ENCODE data around the gene CAPG. TPM values are rescaled to one million over a fixed set of nuclear protein-coding genes. Genes with fewer than 3 reads are reported as not detected.
"Not testable (repeated sequence)": the region's sequence is repeated elsewhere in the genome, so short reads cannot be mapped to it uniquely, and the experiment has no call there.

The CAPG gene
- 53.7 and 59.0 TPM in 2 replicates for total RNA-seq
- 62.9 TPM for polyA plus RNA-seq (2012)

GRCh38 chr2:85409845-85410583 lies at the start of gene CAPG:
Gene CAPG, minus strand, starts transcription at chr2:85410366. Its CDS starts 8,221 bp downstream, at chr2:85402145.
- DNase-seq (ENCODE audit: low read depth) = peak; percentile 78

DNA sequence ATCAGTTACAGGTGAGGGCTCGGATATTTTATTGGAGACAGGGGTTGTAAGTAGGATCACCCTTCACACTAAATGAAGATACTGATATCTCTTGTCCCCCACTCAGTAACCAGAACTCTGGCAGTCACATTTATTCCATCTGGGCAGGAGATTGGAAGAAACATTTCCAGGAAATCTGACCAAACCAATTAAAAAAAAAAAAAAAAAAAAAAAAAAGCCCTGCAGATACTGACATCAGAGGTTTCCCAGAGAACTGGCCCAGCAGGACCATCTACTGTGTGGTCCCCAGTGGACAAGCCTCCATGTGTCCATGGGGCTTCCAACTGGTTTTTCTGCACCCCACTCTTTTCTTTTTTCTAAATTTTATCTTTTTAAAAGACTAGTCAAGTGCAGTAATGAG lies 49.6 kb upstream of the CAPG start:
- DNase-seq (ENCODE audit: low read depth) = no peak

GRCh38 chr2:85458601-85459563 lies 48.7 kb upstream of the CAPG start:
- no peak for DNase-seq (ENCODE audit: low read depth)

DNA sequence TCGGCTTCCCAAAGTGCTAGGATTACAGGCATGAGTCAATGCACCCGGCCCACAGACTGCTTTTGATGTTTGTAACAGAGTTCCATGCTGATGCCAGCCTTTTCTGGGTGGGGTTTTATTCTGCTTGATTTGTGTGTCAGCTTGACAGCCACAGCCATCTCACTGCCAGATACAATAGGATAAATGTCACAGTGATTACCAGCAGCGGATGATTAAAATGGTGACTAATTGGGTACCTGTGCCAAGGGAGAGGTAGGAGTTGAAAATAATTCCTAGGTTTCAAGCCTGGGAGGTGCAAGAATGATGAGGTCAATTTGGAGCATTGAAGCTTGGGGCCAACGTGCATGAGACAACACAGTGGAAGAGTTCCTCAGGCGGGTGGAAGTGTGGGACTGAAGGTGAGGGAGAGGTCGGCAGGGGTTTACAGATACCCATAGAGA lies 47.7 kb upstream of the CAPG start:
- peak; percentile 32 for DNase-seq (ENCODE audit: low read depth)

DNA sequence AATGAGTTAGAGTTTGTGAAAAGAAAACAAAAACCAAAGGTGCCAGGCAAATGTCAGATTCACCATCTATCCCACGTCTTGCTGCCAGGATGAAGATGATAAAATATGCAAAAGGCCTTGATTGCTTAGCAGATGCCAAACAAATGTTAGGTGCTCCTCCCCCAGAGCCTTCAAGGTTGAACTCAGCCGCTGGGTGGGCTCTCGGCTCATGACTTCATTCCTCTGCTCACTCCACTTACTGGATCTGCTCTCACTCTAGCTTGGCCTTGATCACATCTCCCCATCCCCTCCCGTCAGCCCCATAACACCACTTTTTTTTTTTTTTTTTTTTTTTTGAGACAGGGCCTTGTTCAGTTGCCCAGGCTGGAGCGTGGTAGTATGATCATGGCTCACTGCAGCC lies 46.9 kb upstream of the CAPG start:
- no peak for DNase-seq (ENCODE audit: low read depth)

DNA sequence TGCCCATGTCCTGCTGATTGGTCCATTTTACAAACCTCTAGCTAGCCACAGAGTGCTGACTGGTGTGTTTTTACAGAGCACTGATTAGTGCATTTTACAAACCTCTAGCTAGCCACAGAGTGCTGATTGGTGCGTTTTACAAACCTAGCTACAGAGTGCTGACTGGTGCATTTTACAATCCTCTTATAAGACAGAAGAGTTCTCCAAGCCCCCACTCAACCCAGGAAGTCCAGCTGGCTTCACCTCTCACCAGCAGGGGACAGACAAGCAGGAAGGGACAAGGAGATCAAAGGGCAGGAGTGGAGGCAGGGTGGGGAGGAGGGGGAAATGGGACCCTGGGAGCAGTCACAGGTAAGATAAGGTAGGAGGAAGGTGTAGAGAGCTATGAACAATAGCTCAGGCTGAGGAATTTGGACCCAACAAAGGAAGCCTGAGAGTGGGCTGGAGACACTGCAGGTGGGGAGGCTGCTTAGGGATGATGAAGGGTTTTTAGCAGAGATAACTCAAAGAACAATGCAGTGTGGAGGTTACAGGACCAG lies 45.5 kb upstream of the CAPG start:
- DNase-seq (ENCODE audit: low read depth) = no peak

DNA sequence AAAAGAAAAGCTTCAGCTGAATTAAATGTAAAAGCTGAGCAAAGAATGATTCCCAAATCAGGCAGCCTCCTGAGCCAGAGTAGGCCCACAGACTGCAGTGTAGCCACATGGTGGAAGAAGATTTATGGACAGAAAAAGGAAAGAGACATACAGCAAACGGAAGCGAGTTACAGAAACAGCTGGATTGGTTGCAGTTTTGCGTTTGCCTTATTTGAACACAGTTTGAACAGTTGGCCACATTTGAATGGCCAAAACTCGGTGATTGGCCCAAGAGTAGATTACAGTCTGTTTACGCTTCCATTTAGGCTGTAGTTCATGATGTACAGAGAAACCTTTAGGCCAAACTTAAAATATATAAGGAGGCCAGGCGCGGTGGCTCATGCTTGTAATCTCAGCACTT lies 43.4 kb upstream of the CAPG start:
- DNase-seq (ENCODE audit: low read depth) = no peak

DNA sequence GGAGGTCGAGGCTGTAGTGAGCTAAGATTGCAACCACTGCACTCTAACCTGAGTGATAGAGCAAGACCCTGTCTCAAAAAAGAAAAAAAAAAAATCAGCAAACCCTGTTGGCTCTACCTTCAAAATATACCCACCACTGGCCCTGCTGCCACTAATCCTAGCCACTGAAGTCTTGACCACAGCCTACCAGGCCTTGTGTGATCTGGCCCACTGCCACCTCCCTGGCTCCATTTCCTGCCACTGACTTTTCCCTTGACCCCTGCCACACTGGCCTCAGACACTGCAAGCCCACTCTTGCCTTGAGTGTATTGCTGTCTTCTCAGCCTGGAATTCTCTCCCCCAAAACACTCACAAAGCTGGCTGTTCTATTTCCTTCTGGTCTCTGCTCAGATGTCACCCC lies 42.1 kb upstream of the CAPG start:
- DNase-seq (ENCODE audit: low read depth) = peak; percentile 52

GRCh38 chr2:85449214-85449588 lies 39.0 kb upstream of the CAPG start:
- DNase-seq (ENCODE audit: low read depth) = peak; percentile 38

DNA sequence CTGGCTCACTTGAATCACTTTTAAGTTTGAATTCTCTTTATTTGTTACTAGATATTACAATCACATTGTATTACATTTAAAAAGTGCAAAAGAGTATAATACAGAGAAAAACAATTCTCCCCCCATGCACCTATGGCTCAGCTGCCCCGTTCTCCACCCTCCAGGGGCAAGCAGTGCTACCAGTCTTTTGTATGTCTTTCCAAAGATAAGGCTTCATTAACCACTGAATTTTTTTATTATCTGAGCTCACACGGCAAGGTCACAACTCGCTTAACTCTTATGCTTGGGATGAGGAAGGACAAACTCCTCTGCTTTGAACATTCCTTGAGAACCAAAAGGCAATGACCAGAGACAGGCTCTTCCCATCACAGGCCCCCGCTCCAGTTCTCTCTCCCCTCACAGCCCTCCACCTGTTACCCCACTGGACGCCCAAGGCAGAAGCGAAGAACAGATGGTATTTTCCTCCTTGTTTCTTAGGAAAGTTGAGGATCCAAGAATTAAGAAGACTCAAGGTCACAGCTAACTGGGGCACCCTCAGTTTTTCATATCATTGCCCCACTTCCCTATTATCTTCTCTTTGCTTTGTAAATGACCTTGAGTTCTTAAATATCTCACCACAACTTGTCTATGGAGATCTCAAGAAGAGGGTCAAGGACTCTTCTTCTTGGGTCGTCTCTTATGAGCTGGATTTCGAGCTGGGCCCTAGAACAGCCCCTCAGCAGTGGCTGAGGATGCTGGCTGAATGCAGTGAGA lies 38.5 kb upstream of the CAPG start:
- no peak for DNase-seq (ENCODE audit: low read depth)

- DNase-seq (ENCODE audit: low read depth) = no peak
Observed at GRCh38 chr2:85447222-85447585, 37.0 kb upstream of the CAPG start.

GRCh38 chr2:85446296-85447221 lies 36.4 kb upstream of the CAPG start:
- DNase-seq (ENCODE audit: low read depth) = peak; percentile 79

DNA sequence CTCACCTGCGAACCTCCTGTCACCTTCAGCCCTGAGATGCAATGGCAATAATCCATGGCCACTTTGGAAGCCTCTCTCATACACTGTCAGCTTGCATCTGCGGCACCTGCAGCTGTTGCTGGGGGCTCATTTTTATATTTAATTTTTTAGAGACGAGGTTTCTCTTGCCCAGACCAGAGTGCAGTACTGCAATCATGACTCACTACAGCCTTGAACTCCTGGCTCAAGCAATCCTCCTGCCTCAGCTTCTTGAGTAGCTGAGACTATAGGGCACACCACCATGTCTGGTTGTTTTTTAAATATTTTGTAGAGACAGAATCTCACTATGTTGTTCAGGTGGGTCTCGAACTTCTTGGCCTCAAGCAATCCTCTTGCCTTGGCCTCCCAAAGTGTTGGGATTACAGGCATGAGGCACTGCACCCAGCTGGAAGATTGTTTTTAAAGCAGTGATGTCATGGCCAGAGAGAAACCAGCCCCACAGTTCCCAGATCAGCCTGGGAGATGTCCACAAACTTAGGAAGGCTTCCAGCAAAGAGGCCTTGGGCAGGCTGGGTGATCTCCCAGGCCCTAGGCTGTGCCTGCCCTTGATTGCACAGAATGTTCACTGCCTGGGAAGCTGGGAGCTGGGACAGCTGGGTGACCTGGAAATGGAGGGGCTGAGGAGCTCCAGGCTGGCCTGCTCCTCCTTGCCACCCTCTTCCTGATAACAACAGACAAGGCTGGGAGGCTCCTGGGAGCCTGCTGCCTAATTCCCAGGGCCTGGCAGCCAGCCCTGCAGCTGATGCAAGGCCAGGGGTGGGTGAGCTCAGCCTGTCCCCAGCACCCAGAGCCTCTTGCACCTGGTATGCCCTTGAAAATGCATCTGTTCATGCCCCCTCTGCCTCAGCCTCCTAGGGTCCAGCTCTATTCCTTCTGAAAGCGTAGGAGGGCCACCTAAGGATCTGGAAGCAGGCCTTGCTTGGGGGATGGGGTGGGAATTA lies 35.4 kb upstream of the CAPG start:
- peak; percentile 84 for DNase-seq (ENCODE audit: low read depth)

DNA sequence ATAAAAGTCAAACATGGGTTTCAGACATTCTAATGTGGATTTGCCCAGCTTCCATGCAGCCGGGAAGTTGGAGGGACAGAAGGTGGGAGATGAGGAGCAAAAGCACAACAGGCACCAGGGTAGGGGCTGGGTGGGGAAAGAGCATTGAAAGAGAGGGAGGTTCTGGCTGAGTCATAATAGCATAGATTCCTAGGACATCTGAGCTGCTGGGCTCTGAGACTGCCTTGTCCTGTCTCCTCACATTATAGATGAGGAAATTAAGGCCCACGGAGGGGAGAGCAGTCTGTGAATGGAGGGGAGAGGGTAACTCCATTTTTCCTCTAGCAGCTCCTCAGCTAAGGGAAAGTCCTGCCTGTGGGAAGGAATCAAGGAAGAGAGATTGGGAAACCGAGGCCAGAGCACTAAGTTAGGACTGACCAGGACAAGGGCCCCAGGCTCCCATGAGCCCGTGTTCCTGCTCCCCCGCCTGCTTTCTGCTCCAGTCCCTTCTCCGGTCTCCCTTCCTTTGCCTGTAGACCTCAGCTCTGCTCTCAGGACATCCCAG lies 34.5 kb upstream of the CAPG start:
- no peak for DNase-seq (ENCODE audit: low read depth)

GRCh38 chr2:85441864-85442263 lies 31.7 kb upstream of the CAPG start:
- DNase-seq (ENCODE audit: low read depth) = no peak

GRCh38 chr2:85440729-85441128 lies 30.6 kb upstream of the CAPG start:
- no peak for DNase-seq (ENCODE audit: low read depth)

DNA sequence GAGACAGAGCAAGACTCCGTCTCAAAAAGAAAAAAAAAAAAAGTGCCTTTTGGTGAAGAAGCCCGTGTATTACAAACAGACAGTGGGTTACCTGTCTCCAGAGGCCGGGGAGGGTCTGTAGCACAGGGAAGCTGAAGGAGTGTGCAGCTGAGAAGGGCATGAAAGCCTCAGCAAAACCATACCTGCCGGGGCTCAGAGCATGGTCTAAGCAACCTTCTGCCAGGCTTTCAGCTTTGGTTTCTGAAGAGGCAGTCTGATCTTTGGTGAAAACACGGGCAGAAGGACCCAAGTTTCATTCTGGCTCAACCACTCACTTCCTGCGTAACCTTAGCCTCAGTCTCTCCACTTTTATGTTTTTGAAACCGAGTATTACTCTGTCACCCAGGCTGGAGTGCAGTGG lies 29.8 kb upstream of the CAPG start:
- DNase-seq (ENCODE audit: low read depth) = no peak

- DNase-seq (ENCODE audit: low read depth) = not testable (repeated sequence)
Observed at GRCh38 chr2:85439569-85439968, 29.4 kb upstream of the CAPG start.

DNA sequence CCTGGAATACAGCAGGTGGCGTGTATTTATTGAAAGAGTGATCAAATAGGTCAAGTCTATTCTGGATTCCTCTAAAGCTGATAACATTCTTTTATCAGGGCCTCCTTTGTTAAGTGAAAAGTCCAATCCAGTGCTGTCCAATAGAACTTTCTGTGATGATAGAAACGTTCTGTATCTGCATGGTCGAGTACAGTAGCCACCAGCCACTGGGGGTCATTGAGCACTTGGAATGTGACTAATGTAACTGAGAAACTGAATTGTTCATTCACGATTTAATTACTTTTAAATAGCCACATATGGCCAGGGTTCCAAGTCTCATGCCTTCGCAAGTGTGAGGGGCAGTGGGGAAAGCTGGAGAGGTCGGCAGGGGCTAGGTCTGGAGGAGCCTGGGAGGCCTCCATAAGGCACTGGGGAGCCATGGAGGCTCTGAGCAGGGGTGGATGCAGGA lies 28.9 kb upstream of the CAPG start:
- no peak for DNase-seq (ENCODE audit: low read depth)

All from myocyte (in vitro differentiated cells).